Measurements from ENCODE around the gene CMSS1.
A peak's percentile ranks its signal among the peaks of the same experiment; 100 is the strongest.

CMSS1 gene

GRCh38 chr3:99789011-99789721 lies 28.5 kb upstream of the CMSS1 start:
- DNase-seq (ENCODE audit: low read depth in 1 of 2, low spot score in 1 of 2), result peak in 1 of 2 experiments; percentile 31
- TF ChIP-seq GABPA (IDR thresholded peaks at IDR 0.05; ENCODE audit: low read depth), result no peak
- no peak for TF ChIP-seq SPI1 (IDR thresholded peaks at IDR 0.05; ENCODE audit: borderline replicate concordance, low read depth)
- TF ChIP-seq CTCF (IDR thresholded peaks at IDR 0.05; ENCODE audit: insufficient read depth, low read length), result peak; percentile 42
- Histone ChIP-seq H3K27ac (replicated peaks) (no peak overlapping the region), H3K27me3 (ENCODE audit: insufficient read depth, poor library complexity, severe bottlenecking) (peaks cover 2% of the 10 kb centered on the region), H3K4me3 (replicated peaks; ENCODE audit: insufficient read depth, low read length) (no peak overlapping the region)

- H3K27me3 ChIP-seq (ENCODE audit: insufficient read depth, poor library complexity, severe bottlenecking), result peaks cover 3% of the 10 kb centered on the region
Observed at GRCh38 chr3:99794485-99794884, 23.2 kb upstream of the CMSS1 start.

GRCh38 chr3:99795573-99795972 lies 22.1 kb upstream of the CMSS1 start:
- DNase-seq (ENCODE audit: low read depth in 1 of 2, low spot score in 1 of 2), result no peak
- TF ChIP-seq GABPA (IDR thresholded peaks at IDR 0.05; ENCODE audit: low read depth) (no peak), SPI1 (IDR thresholded peaks at IDR 0.05; ENCODE audit: borderline replicate concordance, low read depth) (no peak)
- no peak overlapping the region for H3K4me3 ChIP-seq (replicated peaks; ENCODE audit: insufficient read depth, low read length)
- H3K27me3 ChIP-seq (ENCODE audit: insufficient read depth, poor library complexity, severe bottlenecking), result peaks cover 3% of the 10 kb centered on the region
- H3K27ac ChIP-seq (replicated peaks), result no peak overlapping the region

More at GRCh38 chr3:99794485-99794884, 23.2 kb upstream of the CMSS1 start:
- Histone ChIP-seq H3K4me3 (replicated peaks; ENCODE audit: insufficient read depth, low read length) (no peak overlapping the region), H3K27ac (replicated peaks) (no peak overlapping the region)
- DNase-seq (ENCODE audit: low read depth in 1 of 2, low spot score in 1 of 2), result no peak
- no peak for TF ChIP-seq REST (IDR thresholded peaks at IDR 0.05; ENCODE audit: insufficient replicate concordance, low read depth)
- TF ChIP-seq POLR2AphosphoS5 (IDR thresholded peaks at IDR 0.05; ENCODE audit: low read depth), result no peak
- TF ChIP-seq SPI1 (IDR thresholded peaks at IDR 0.05; ENCODE audit: borderline replicate concordance, low read depth), result no peak
- no peak for TF ChIP-seq GABPA (IDR thresholded peaks at IDR 0.05; ENCODE audit: low read depth)
- TF ChIP-seq CTCF (IDR thresholded peaks at IDR 0.05; ENCODE audit: insufficient read depth, low read length), result no peak

GRCh38 chr3:99799422-99799821 lies 18.2 kb upstream of the CMSS1 start:
- DNase-seq (ENCODE audit: low read depth in 1 of 2, low spot score in 1 of 2), result no peak
- H3K27ac ChIP-seq (replicated peaks), result no peak overlapping the region
- peaks cover 3% of the 10 kb centered on the region for H3K27me3 ChIP-seq (ENCODE audit: insufficient read depth, poor library complexity, severe bottlenecking)
- no peak for TF ChIP-seq SPI1 (IDR thresholded peaks at IDR 0.05; ENCODE audit: borderline replicate concordance, low read depth)
- TF ChIP-seq GABPA (IDR thresholded peaks at IDR 0.05; ENCODE audit: low read depth), result no peak
- no peak for TF ChIP-seq REST (IDR thresholded peaks at IDR 0.05; ENCODE audit: insufficient replicate concordance, low read depth)
- no peak for TF ChIP-seq POLR2AphosphoS5 (IDR thresholded peaks at IDR 0.05; ENCODE audit: low read depth)
- no peak for TF ChIP-seq CTCF (IDR thresholded peaks at IDR 0.05; ENCODE audit: insufficient read depth, low read length)
- no peak overlapping the region for H3K4me3 ChIP-seq (replicated peaks; ENCODE audit: insufficient read depth, low read length)
